ENCODE data around the gene VHLL. TPM values are rescaled to one million over a fixed set of nuclear protein-coding genes. Genes with fewer than 3 reads are reported as not detected.

VHLL gene
- total and polyA plus RNA-seq, 2 of the 13 experiments (the other 11 are each of a cell fraction or from before 2014, with no cell fraction given): 0.24 TPM; not detected in 1

DNA sequence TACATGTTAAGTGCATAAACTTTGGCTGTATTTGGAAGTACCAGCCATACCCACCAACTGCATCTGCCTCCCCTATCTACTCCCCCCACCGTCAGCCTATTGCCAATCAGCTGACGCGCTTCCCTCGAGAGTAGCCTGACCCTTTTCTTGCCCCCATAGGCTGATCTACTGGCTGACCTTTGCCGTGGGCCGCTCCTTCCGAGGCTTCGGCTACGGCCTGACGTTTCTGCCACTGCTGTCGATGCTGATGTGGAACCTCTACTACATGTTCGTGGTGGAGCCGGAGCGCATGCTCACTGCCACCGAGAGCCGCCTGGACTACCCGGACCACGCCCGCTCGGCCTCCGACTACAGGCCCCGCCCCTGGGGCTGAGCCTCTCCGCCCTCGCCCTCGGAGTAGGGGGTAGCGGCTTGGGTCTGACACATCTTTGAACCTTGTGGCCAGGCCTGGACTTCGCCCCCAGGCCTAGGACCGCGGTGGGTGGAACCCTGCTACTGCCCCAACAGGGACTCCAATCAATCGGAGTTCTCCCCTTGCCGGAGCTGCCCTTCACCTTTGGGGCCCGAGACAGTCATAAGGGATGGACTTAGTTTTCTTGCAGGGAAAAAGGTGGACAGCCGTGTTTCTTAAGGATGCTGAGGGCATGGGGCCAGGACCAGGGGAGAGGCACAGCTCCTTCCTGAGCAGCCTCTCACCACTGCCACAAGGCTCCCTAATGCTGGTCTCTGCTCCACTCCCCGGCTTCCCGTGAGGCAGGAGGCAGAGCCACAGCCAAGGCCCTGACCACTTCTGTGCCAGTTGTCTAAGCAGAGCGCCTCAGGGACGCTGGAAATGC lies 7.7 kb downstream of the VHLL start (continued):
- peak; percentile 97 for TF ChIP-seq PAXIP1 (CRISPR knock-in tag; conservative IDR thresholded peaks at IDR 0.05)
- TF ChIP-seq ZNF720 (CRISPR knock-in tag; IDR thresholded peaks at IDR 0.05): no peak
- no peak; the same call in 1 of the 2 replicates for TF ChIP-seq ZNF83 (CRISPR knock-in tag; IDR thresholded peaks at IDR 0.05; ENCODE audit: borderline replicate concordance)
- TF ChIP-seq, protein P1, sequence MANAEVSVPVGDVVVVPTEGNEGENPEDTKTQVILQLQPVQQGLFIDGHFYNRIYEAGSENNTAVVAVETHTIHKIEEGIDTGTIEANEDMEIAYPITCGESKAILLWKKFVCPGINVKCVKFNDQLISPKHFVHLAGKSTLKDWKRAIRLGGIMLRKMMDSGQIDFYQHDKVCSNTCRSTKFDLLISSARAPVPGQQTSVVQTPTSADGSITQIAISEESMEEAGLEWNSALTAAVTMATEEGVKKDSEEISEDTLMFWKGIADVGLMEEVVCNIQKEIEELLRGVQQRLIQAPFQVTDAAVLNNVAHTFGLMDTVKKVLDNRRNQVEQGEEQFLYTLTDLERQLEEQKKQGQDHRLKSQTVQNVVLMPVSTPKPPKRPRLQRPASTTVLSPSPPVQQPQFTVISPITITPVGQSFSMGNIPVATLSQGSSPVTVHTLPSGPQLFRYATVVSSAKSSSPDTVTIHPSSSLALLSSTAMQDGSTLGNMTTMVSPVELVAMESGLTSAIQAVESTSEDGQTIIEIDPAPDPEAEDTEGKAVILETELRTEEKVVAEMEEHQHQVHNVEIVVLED (CRISPR knock-in tag; IDR thresholded peaks at IDR 0.05; ENCODE audit: borderline replicate concordance): peak; percentile 58; the same call in 1 of the 2 replicates
- TF ChIP-seq DNMT3B (CRISPR knock-in tag; conservative IDR thresholded peaks at IDR 0.05): peak; percentile 94
- peak; percentile 72; the same call in 1 of the 2 replicates for TF ChIP-seq HNRNPL (IDR thresholded peaks at IDR 0.05; ENCODE audit: low read depth, low read length)
- TF ChIP-seq TCF7 (IDR thresholded peaks at IDR 0.05; ENCODE audit: low read depth): peak; percentile 56; the same call in 1 of the 2 replicates
- TF ChIP-seq GPN1 (CRISPR knock-in tag; IDR thresholded peaks at IDR 0.05; ENCODE audit: borderline replicate concordance): no peak
- TF ChIP-seq ONECUT2 (CRISPR knock-in tag; IDR thresholded peaks at IDR 0.05): 0 out of 2 replicates have a peak, but pooled peaks have one; percentile 54
- 0 out of 2 replicates have a peak, but pooled peaks have one; percentile 29 for TF ChIP-seq ZNF276 (CRISPR knock-in tag; IDR thresholded peaks at IDR 0.05; ENCODE audit: low read depth)
- TF ChIP-seq ZNF562 (CRISPR knock-in tag; IDR thresholded peaks at IDR 0.05; ENCODE audit: borderline replicate concordance): no peak
- TF ChIP-seq, protein P2, sequence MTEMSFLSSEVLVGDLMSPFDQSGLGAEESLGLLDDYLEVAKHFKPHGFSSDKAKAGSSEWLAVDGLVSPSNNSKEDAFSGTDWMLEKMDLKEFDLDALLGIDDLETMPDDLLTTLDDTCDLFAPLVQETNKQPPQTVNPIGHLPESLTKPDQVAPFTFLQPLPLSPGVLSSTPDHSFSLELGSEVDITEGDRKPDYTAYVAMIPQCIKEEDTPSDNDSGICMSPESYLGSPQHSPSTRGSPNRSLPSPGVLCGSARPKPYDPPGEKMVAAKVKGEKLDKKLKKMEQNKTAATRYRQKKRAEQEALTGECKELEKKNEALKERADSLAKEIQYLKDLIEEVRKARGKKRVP (CRISPR knock-in tag; IDR thresholded peaks at IDR 0.05): no peak
- TF ChIP-seq MTA1 (CRISPR knock-in tag; IDR thresholded peaks at IDR 0.05; ENCODE audit: borderline replicate concordance): peak; percentile 82
- no peak for TF ChIP-seq ETS1 (CRISPR knock-in tag; IDR thresholded peaks at IDR 0.05)
- peak; percentile 68; the same call in 1 of the 2 replicates for TF ChIP-seq BCL6 (CRISPR knock-in tag; IDR thresholded peaks at IDR 0.05)
- TF ChIP-seq, protein P3, sequence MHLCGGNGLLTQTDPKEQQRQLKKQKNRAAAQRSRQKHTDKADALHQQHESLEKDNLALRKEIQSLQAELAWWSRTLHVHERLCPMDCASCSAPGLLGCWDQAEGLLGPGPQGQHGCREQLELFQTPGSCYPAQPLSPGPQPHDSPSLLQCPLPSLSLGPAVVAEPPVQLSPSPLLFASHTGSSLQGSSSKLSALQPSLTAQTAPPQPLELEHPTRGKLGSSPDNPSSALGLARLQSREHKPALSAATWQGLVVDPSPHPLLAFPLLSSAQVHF (CRISPR knock-in tag; IDR thresholded peaks at IDR 0.05): no peak
- no peak for TF ChIP-seq KLF9 (CRISPR knock-in tag; IDR thresholded peaks at IDR 0.05; ENCODE audit: low read depth)
